Lung (tissue), 4 donors: ENCODE measurements around the gene PPM1J. TPM values are rescaled to one million over a fixed set of nuclear protein-coding genes. Genes with fewer than 3 reads are reported as not detected.

Experiments
- polyA plus RNA-seq, 2 donors: library from polyadenylated mRNA; stranded (reverse); fragments of 200-250 nt; gene quantifications; one replicate each; pipeline ENCODE4 v1.2.1, GENCODE V29; 2013
- total RNA-seq, 2 donors: library from RNA; depleted of rRNA in 1 of 2; stranded (reverse); fragments of >200 nt in 1 of 2; gene quantifications; one replicate each; pipeline ENCODE4 v1.2.1, GENCODE V29; 2014 to 2021
- donor health status: Bipolar disorder and iron deficiency.
- donor health status: healthy.
- donor health status: DM: yes; HTN: yes; CAD: no.

Gene PPM1J
- total and polyA plus RNA-seq, 4 donors = 0.45 to 0.92 (median 0.64) TPM; not detected in 1

Other genes with a start within 250 kb of the PPM1J start
- 1 to 10 TPM; 5.5 to 6.3 TPM for gene WNT2B, start 206.4 kb downstream of the PPM1J start, total RNA-seq
- 1 to 10 TPM; 1.9 to 2.7 TPM for gene WNT2B, start 206.4 kb downstream of the PPM1J start, polyA plus RNA-seq
- 10 to 100 TPM; 21.5 to 36.1 TPM for gene ST7L, start 96.2 kb downstream of the PPM1J start, total RNA-seq
- 10 to 100 TPM in 1 of 2 donors, 1 to 10 TPM in 1; 8.4 to 12.9 TPM for gene ST7L, start 96.2 kb downstream of the PPM1J start, polyA plus RNA-seq
- gene CAPZA1, start 95.5 kb downstream of the PPM1J start, total RNA-seq = 100 to 1,000 TPM; 105 to 167 TPM
- gene CAPZA1, start 95.5 kb downstream of the PPM1J start, polyA plus RNA-seq = 100 to 1,000 TPM in 1 of 2 donors, 10 to 100 TPM in 1; 72.3 to 106 TPM
- gene MOV10, start 40.7 kb downstream of the PPM1J start, total RNA-seq = 10 to 100 TPM; 37.7 to 51.3 TPM
- gene MOV10, start 40.7 kb downstream of the PPM1J start, polyA plus RNA-seq = 10 to 100 TPM; 33.4 to 42.7 TPM
- gene RHOC, start 8.2 kb downstream of the PPM1J start, total RNA-seq = 100 to 1,000 TPM; 125 to 211 TPM
- gene RHOC, start 8.2 kb downstream of the PPM1J start, polyA plus RNA-seq = 100 to 1,000 TPM; 169 to 243 TPM
- 10 to 100 TPM in 1 of 2 donors, 1 to 10 TPM in 1; 10.0 to 27.6 TPM for gene SLC16A1, start 240.9 kb upstream of the PPM1J start, total RNA-seq
- gene SLC16A1, start 240.9 kb upstream of the PPM1J start, polyA plus RNA-seq = 1 to 10 TPM; 2.4 to 6.4 TPM